Pancreas (tissue), 10 donors: Measurements from ENCODE around the gene KDM6A. TPM values are rescaled to one million over a fixed set of nuclear protein-coding genes. Genes with fewer than 3 reads are reported as not detected.

ENCODE experiments used
- ATAC-seq, 4 donors: fragments of 200-7000 bp; cut with Tn5 transposase; one replicate each; pipeline versions ENCODE4 v1.8.0 to v1.9.1; 2020; ENCODE audit warnings: mild to moderate bottlenecking in 4 of 4, moderate library complexity in 4 of 4
- DNase-seq, 6 donors: peaks; one replicate each; pipeline ENCODE4 v3.0.0-alpha.2; 2020
- FAIRE-seq: peaks from 2 replicates; lab custom pipeline; 2012; peaks lifted over from hg19 to GRCh38; lab: Jason Lieb, UNC
- H3K27ac ChIP-seq, 4 donors: fragments of 200-600 bp; sonication (generic); 1 replicate in 3 of 4; 2 replicates in 1 of 4; pipeline versions ENCODE4 v1.5.0 to v1.8.0; 2020
- H3K27me3 ChIP-seq, 4 donors: fragments of 200-600 bp; one replicate each; pipeline ENCODE4 v1.8.0; 2021
- H3K36me3 ChIP-seq, 3 donors: fragments of 200-600 bp; sonication (generic) in 1 of 3; one replicate each; pipeline versions ENCODE4 v1.5.0 to v1.8.0; 2020 to 2021
- H3K4me1 ChIP-seq, 3 donors: fragments of 200-600 bp; one replicate each; pipeline ENCODE4 v1.8.0; 2021
- H3K4me3 ChIP-seq, 4 donors: fragments of 200-600 bp; sonication (generic) in 2 of 4; one replicate each; pipeline versions ENCODE4 v1.5.0 to v1.8.0; 2020 to 2021
- H3K9me3 ChIP-seq, 4 donors: fragments of 200-600 bp; one replicate each; pipeline ENCODE4 v1.8.0; 2021
- WGBS, 2 donors: extraction: QIAGEN DNeasy Blood & Tissue Kit; methylation state at CpG; one replicate each; pipeline ENCODE4 v1.1.7; 2013; 5-methylcytosine and 5-hydroxymethylcytosine counted together
- intact Hi-C, 3 donors: fragments of 100-400 bp; cut with DNase I; formaldehyde crosslinking; loops; one replicate each; pipeline versions ENCODE4 v1.11.1 to v1.14.2; 2022
- polyA plus RNA-seq, 2 donors: library from polyadenylated mRNA; stranded (reverse); fragments of 200-250 nt; gene quantifications; one replicate each; pipeline ENCODE4 v1.2.3, GENCODE V29; 2013
- total RNA-seq, 6 donors: library from RNA; stranded (reverse); fragmentation: NEBNext Ultra II Directional in 4 of 6; extraction: Animal tissue kit (Norgen Biotek cat#: 25700) in 4 of 6; gene quantifications; one replicate each; pipeline versions ENCODE4 v1.2.1 to v1.2.4, GENCODE V29; 2021 to 2023
- TF ChIP-seq, protein P1 (sequence below), 4 donors: fragments of 200-600 bp; sonication (generic) in 3 of 4; IDR thresholded peaks; one replicate each; pipeline versions ENCODE4 v1.5.0 to v1.8.0; 2021; ENCODE audit warnings: antibody characterized with exemption in 4 of 4
- donor health status: healthy with polysubstance abuse.
- donor health status: DM: no; HTN: no; CAD: no; lungs with moderate emphysema.
- donor health status: DM: no; HTN: no; CAD: no.
- donor health status: control.
- donor health status: control.
- donor health status: Bipolar disorder and iron deficiency.
- donor health status: DM: yes; HTN: yes; CAD: no.
- donor health status: DM: no; HTN: no; CAD: no.
- donor health status: DM: no; HTN: no; CAD: no.
- donor health status: DM: yes; HTN: yes; CAD: no.

KDM6A gene
- total and polyA plus RNA-seq, 8 donors = 5.5 to 27.5 (median 16.3) TPM

- Histone ChIP-seq H3K36me3 (peaks cover 0 to 23% (median 8%) of the 10 kb centered on the region in 3 donors), H3K27ac (no peak overlapping the region), H3K4me1 (no peaks in the 10 kb centered on the region), H3K4me3 (no peak overlapping the region), H3K9me3 (no peaks in the 10 kb centered on the region), H3K27me3 (no peaks in the 10 kb centered on the region)
- FAIRE-seq (peak; percentile 92), ATAC-seq (no peak), DNase-seq (no peak)
- intact Hi-C loops = no loop called here
- TF ChIP-seq, protein P1, sequence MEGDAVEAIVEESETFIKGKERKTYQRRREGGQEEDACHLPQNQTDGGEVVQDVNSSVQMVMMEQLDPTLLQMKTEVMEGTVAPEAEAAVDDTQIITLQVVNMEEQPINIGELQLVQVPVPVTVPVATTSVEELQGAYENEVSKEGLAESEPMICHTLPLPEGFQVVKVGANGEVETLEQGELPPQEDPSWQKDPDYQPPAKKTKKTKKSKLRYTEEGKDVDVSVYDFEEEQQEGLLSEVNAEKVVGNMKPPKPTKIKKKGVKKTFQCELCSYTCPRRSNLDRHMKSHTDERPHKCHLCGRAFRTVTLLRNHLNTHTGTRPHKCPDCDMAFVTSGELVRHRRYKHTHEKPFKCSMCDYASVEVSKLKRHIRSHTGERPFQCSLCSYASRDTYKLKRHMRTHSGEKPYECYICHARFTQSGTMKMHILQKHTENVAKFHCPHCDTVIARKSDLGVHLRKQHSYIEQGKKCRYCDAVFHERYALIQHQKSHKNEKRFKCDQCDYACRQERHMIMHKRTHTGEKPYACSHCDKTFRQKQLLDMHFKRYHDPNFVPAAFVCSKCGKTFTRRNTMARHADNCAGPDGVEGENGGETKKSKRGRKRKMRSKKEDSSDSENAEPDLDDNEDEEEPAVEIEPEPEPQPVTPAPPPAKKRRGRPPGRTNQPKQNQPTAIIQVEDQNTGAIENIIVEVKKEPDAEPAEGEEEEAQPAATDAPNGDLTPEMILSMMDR (IDR thresholded peaks at IDR 0.05) = no peak
- 85 to 92% methylated on average over 2 of the region's 2 CpGs for WGBS, 2 donors
These were observed 204.9 kb downstream of the KDM6A start for GRCh38 chrX:45077748-45078424.

- Histone ChIP-seq H3K27ac (no peak overlapping the region), H3K36me3 (peaks cover 0 to 32% (median 8%) of the 10 kb centered on the region in 3 donors), H3K4me1 (no peaks in the 10 kb centered on the region), H3K9me3 (no peaks in the 10 kb centered on the region), H3K27me3 (no peaks in the 10 kb centered on the region), H3K4me3 (no peak overlapping the region)
- TF ChIP-seq, protein P1 (IDR thresholded peaks at IDR 0.05) = no peak
- no peak for ATAC-seq
- DNase-seq = no peak
- 90 to 95% methylated on average over 2 of the region's 2 CpGs for WGBS, 2 donors
- no peak for FAIRE-seq
- intact Hi-C loops = no loop called here
These were observed 210.3 kb downstream of the KDM6A start for GRCh38 chrX:45083314-45083713.

DNA sequence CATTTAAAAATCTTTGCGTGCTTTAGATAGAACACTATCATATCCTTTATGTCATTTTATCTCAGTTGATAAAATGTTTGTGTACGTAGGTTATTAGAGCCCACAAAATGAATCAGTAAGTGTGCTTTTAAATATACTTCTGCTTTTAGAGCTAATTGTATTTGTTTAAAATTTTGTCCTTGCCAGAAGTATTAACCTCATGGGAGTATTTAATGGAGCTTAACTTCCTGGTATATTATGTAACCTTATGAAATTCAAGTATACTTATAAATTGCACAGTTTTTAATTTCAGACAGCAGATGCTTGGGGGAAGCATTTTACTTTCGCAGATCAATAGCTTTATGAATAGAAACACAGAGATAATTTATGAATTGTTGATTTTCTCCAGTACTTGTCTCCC is 237.5 kb downstream of the KDM6A start:
- FAIRE-seq = no peak
- H3K9me3 ChIP-seq = no peaks in the 10 kb centered on the region
- peaks cover 0 to 24% (median 7%) of the 10 kb centered on the region in 3 donors for H3K36me3 ChIP-seq
- H3K4me3 ChIP-seq = no peak overlapping the region
- TF ChIP-seq, protein P1 (IDR thresholded peaks at IDR 0.05) = no peak
- H3K27me3 ChIP-seq = no peaks in the 10 kb centered on the region
- H3K4me1 ChIP-seq = no peaks in the 10 kb centered on the region
- intact Hi-C loops = no loop called here
- no peak overlapping the region for H3K27ac ChIP-seq
- DNase-seq = no peak
- peak in 1 of 4 donors; percentile 53 for ATAC-seq
- 62 to 71% methylated on average over 3 of the region's 3 CpGs for WGBS, 2 donors

- Histone ChIP-seq H3K27ac (no peak overlapping the region), H3K27me3 (no peaks in the 10 kb centered on the region), H3K36me3 (no peaks in the 10 kb centered on the region), H3K9me3 (no peaks in the 10 kb centered on the region), H3K4me3 (no peak overlapping the region), H3K4me1 (no peaks in the 10 kb centered on the region)
- TF ChIP-seq, protein P1 (IDR thresholded peaks at IDR 0.05) = no peak
- intact Hi-C loops = no loop called here
- DNase-seq (no peak), ATAC-seq (no peak), FAIRE-seq (no peak)
- WGBS, 2 donors = 94 to 100% methylated on average over 1 of the region's 1 CpG
These were observed 253.2 kb downstream of the KDM6A start for GRCh38 chrX:45126158-45126557.

GRCh38 chrX:45128896-45129454 is 256.0 kb downstream of the KDM6A start:
- no peaks in the 10 kb centered on the region for H3K36me3 ChIP-seq
- FAIRE-seq = no peak
- DNase-seq = no peak
- H3K4me3 ChIP-seq = no peak overlapping the region
- H3K27ac ChIP-seq = no peak overlapping the region
- H3K9me3 ChIP-seq = no peaks in the 10 kb centered on the region
- intact Hi-C loops = no loop called here
- 67 to 70% methylated on average over 4 of the region's 4 CpGs for WGBS, 2 donors
- no peaks in the 10 kb centered on the region for H3K4me1 ChIP-seq
- TF ChIP-seq, protein P1 (IDR thresholded peaks at IDR 0.05) = no peak
- no peaks in the 10 kb centered on the region for H3K27me3 ChIP-seq
- no peak for ATAC-seq
